Measurements from ENCODE around the gene ABCC2. TPM values are rescaled to one million over a fixed set of nuclear protein-coding genes. Genes with fewer than 3 reads are reported as not detected.

Gene ABCC2
- total and polyA plus RNA-seq, 9 of the 15 experiments (the other 6 are each of a cell fraction or from before 2014, with no cell fraction given), result 0.03 to 0.18 (median 0.10) TPM; not detected in 1

- TF ChIP-seq THAP12 (CRISPR knock-in tag; IDR thresholded peaks at IDR 0.05), result no peak
- TF ChIP-seq UBTF (IDR thresholded peaks at IDR 0.05; ENCODE audit: borderline replicate concordance in 1 of 2, low read depth in 2 of 2, low read length in 2 of 2), result no peak
- no peak for TF ChIP-seq SAFB (IDR thresholded peaks at IDR 0.05; ENCODE audit: borderline replicate concordance, low read depth, low read length)
- TF ChIP-seq NFIC (IDR thresholded peaks at IDR 0.05), result no peak
- TF ChIP-seq PHF21A (IDR thresholded peaks at IDR 0.05; ENCODE audit: borderline replicate concordance, low read depth), result no peak
- TF ChIP-seq ZBTB17 (CRISPR knock-in tag; IDR thresholded peaks at IDR 0.05), result no peak
Measured at GRCh38 chr10:99775850-99776249, 6.6 kb upstream of the ABCC2 start (continued).
